Keratinocyte (primary cell): Measurements from ENCODE around the gene AGTRAP. TPM values are rescaled to one million over a fixed set of nuclear protein-coding genes. Genes with fewer than 3 reads are reported as not detected.

Experiments used
- DNase-seq: peaks from one replicate; pipeline ENCODE4 v3.0.0-alpha.2; 2011; ENCODE audit warnings: low read depth, missing footprints, low spot score
- FAIRE-seq: peaks from 2 replicates; lab custom pipeline; 2011; peaks lifted over from hg19 to GRCh38; lab: Jason Lieb, UNC
- H2AFZ ChIP-seq: 2 replicates; pipeline ENCODE4 v1.6.0; 2012; ENCODE audit warnings: low read length, control low read depth, inconsistent platforms; ENCODE audit not compliant: control insufficient read depth
- H3K27ac ChIP-seq: 2 replicates; pipeline ENCODE4 v1.5.1; 2011; ENCODE audit warnings: low read length; ENCODE audit not compliant: control insufficient read depth, insufficient read depth
- H3K27me3 ChIP-seq: 3 replicates; pipeline ENCODE4 v1.6.0; 2011; ENCODE audit warnings: low read length; ENCODE audit not compliant: control insufficient read depth, insufficient read depth; ENCODE audit errors: extremely low read depth
- H3K36me3 ChIP-seq, 2 experiments: 2 replicates in 1 of 2; 3 replicates in 1 of 2; pipeline ENCODE4 v1.5.1; 2011; ENCODE audit warnings: low read length in 2 of 2, mild to moderate bottlenecking in 1 of 2; ENCODE audit not compliant: control insufficient read depth in 2 of 2, insufficient read depth in 2 of 2; ENCODE audit errors: extremely low read depth in 1 of 2
- H3K4me1 ChIP-seq: 3 replicates; pipeline ENCODE4 v1.5.1; 2011; ENCODE audit warnings: low read length; ENCODE audit not compliant: control insufficient read depth, insufficient read depth; ENCODE audit errors: extremely low read depth
- H3K4me2 ChIP-seq: 3 replicates; pipeline ENCODE4 v1.6.0; 2011; ENCODE audit warnings: low read depth, low read length; ENCODE audit not compliant: control insufficient read depth, insufficient read depth; ENCODE audit errors: extremely low read depth
- H3K4me3 ChIP-seq, 3 experiments: fragments of 200-600 bp in 1 of 3; sonication (generic) in 1 of 3; 2 replicates in 2 of 3; 3 replicates in 1 of 3; pipeline ENCODE4 v1.5.1; 2011 to 2016; ENCODE audit warnings: low read length in 3 of 3, mild to moderate bottlenecking in 3 of 3, control low read depth in 2 of 3, inconsistent platforms in 1 of 3, low read depth in 1 of 3, mixed read lengths in 1 of 3, mixed run types in 1 of 3, moderate library complexity in 1 of 3; ENCODE audit not compliant: control insufficient read depth in 2 of 3, insufficient read depth in 2 of 3; ENCODE audit errors: extremely low read depth in 1 of 3
- H3K79me2 ChIP-seq: 2 replicates; pipeline ENCODE4 v1.6.0; 2012; ENCODE audit warnings: low read length; ENCODE audit not compliant: control insufficient read depth, insufficient read depth
- H3K9ac ChIP-seq: 3 replicates; pipeline ENCODE4 v1.6.0; 2011; ENCODE audit warnings: low read length; ENCODE audit not compliant: control insufficient read depth, insufficient read depth; ENCODE audit errors: extremely low read depth
- H3K9me1 ChIP-seq: 3 replicates; pipeline ENCODE4 v1.6.0; 2011; ENCODE audit warnings: low read length; ENCODE audit not compliant: control insufficient read depth, insufficient read depth; ENCODE audit errors: extremely low read depth
- H3K9me3 ChIP-seq: 2 replicates; pipeline ENCODE4 v1.5.1; 2012; ENCODE audit warnings: low read depth, low read length; ENCODE audit not compliant: control insufficient read depth
- H4K20me1 ChIP-seq: 3 replicates; pipeline ENCODE4 v1.6.0; 2011; ENCODE audit warnings: low read length; ENCODE audit not compliant: control insufficient read depth, insufficient read depth; ENCODE audit errors: extremely low read depth
- CTCF ChIP-seq, 3 experiments: IDR thresholded peaks in 1 of 3; conservative IDR thresholded peaks in 1 of 3; optimal IDR thresholded peaks in 1 of 3; 2 replicates in 2 of 3; 3 replicates in 1 of 3; pipeline versions ENCODE3 to v1.5.1; 2011; ENCODE audit warnings: low read length in 3 of 3, mild to moderate bottlenecking in 3 of 3, moderate library complexity in 2 of 3, control low read depth in 1 of 3, inconsistent platforms in 1 of 3; ENCODE audit not compliant: insufficient read depth in 2 of 3; ENCODE audit errors: extremely low read depth in 1 of 3
- EZH2 ChIP-seq: IDR thresholded peaks from one replicate; pipeline ENCODE4 v1.6.1; 2012; ENCODE audit warnings: inconsistent platforms, mild to moderate bottlenecking, low read length, moderate library complexity
- dilution Hi-C: fragments of 300-500 bp; cut with MboI; formaldehyde crosslinking; loops from one replicate; pipeline ENCODE4 v1.7.0; 2020; ENCODE audit warnings: low sequenced_read_pairs; ENCODE audit not compliant: extremely low pct_ligation_motif_present
- polyA plus RNA-seq, 5 experiments: library from polyadenylated mRNA; depleted of rRNA in 3 of 5; stranded (reverse) in 3 of 5; stranded (forward) in 1 of 5; unstranded in 1 of 5; fragments of >200 nt; gene quantifications; 1 replicate in 1 of 5; 2 replicates in 3 of 5; 3 replicates in 1 of 5; pipeline versions ENCODE4 v1.2.1 to v1.2.3, GENCODE V29; 2011 to 2012; ENCODE audit warnings: missing spikeins in 2 of 5, low read depth in 1 of 5, low replicate concordance in 1 of 5

Gene AGTRAP
- polyA plus RNA-seq, 1 donor (not counting 4 experiments of a cell fraction or from before 2014, with no cell fraction given) = 36.7 TPM

DNA sequence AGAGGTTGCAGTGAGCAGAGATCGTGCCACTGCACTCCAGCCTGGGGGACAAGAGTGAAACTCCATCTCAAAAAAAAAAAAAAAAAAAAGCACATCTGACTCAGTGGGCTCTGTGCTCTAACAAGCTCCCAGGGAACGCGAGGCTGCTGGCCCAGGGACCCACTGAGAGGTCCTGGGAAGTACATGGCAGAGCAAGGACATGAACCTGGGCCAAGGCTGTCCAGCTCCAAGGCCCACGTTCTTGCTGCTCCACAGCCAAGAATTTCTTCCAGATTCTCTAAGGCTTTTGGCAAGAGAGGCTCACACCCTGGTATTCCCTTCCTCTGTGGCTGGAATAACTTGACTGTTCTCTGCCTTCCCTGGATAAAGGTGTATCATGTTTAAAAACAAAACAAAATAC is 15.4 kb upstream of the AGTRAP start:
- Histone ChIP-seq H3K36me3 (no peaks in the 10 kb centered on the region), H3K27ac (no peak overlapping the region), H2AFZ (no peak overlapping the region), H4K20me1 (no peaks in the 10 kb centered on the region), H3K4me2 (no peak overlapping the region), H3K4me1 (peaks cover 9% of the 10 kb centered on the region), H3K79me2 (no peaks in the 10 kb centered on the region), H3K9me3 (no peaks in the 10 kb centered on the region), H3K4me3 (no peak overlapping the region), H3K27me3 (peaks cover 16% of the 10 kb centered on the region), H3K9ac (no peak overlapping the region), H3K9me1 (no peaks in the 10 kb centered on the region)
- TF ChIP-seq CTCF (optimal IDR thresholded peaks at IDR 0.05 in 1 of 3, IDR thresholded peaks at IDR 0.05 in 1 of 3, conservative IDR thresholded peaks at IDR 0.05 in 1 of 3; ENCODE audit: extremely low read depth in 1 of 3, insufficient read depth in 2 of 3, low read length in 3 of 3) = no peak
- dilution Hi-C loops = no loop called here
- FAIRE-seq = no peak
- DNase-seq = no peak

GRCh38 chr1:11721311-11721710 is 14.6 kb upstream of the AGTRAP start:
- no peak for TF ChIP-seq CTCF (optimal IDR thresholded peaks at IDR 0.05 in 1 of 3, IDR thresholded peaks at IDR 0.05 in 1 of 3, conservative IDR thresholded peaks at IDR 0.05 in 1 of 3; ENCODE audit: extremely low read depth in 1 of 3, insufficient read depth in 2 of 3, low read length in 3 of 3)
- TF ChIP-seq EZH2 = no peak
- H3K4me3 ChIP-seq = no peak overlapping the region
- H2AFZ ChIP-seq = no peak overlapping the region
- H4K20me1 ChIP-seq = no peaks in the 10 kb centered on the region
- FAIRE-seq (no peak), DNase-seq (no peak)
- dilution Hi-C loops = no loop called here
- no peaks in the 10 kb centered on the region for H3K9me3 ChIP-seq
- H3K27me3 ChIP-seq = peaks cover 8% of the 10 kb centered on the region
- H3K27ac ChIP-seq = no peak overlapping the region
- no peaks in the 10 kb centered on the region for H3K79me2 ChIP-seq
- H3K4me1 ChIP-seq = peaks cover 9% of the 10 kb centered on the region
- no peaks in the 10 kb centered on the region for H3K9me1 ChIP-seq
- H3K36me3 ChIP-seq = no peaks in the 10 kb centered on the region
- no peak overlapping the region for H3K9ac ChIP-seq
- no peak overlapping the region for H3K4me2 ChIP-seq
